ENCODE data around the gene NEURL3. TPM values are rescaled to one million over a fixed set of nuclear protein-coding genes. Genes with fewer than 3 reads are reported as not detected.
"Not testable (repeated sequence)": the region's sequence is repeated elsewhere in the genome, so short reads cannot be mapped to it uniquely, and the experiment has no call there.

Gene NEURL3
- total and polyA plus RNA-seq, 2 of the 8 experiments (the other 6 are each of a cell fraction or from before 2014, with no cell fraction given), result not detected

DNA sequence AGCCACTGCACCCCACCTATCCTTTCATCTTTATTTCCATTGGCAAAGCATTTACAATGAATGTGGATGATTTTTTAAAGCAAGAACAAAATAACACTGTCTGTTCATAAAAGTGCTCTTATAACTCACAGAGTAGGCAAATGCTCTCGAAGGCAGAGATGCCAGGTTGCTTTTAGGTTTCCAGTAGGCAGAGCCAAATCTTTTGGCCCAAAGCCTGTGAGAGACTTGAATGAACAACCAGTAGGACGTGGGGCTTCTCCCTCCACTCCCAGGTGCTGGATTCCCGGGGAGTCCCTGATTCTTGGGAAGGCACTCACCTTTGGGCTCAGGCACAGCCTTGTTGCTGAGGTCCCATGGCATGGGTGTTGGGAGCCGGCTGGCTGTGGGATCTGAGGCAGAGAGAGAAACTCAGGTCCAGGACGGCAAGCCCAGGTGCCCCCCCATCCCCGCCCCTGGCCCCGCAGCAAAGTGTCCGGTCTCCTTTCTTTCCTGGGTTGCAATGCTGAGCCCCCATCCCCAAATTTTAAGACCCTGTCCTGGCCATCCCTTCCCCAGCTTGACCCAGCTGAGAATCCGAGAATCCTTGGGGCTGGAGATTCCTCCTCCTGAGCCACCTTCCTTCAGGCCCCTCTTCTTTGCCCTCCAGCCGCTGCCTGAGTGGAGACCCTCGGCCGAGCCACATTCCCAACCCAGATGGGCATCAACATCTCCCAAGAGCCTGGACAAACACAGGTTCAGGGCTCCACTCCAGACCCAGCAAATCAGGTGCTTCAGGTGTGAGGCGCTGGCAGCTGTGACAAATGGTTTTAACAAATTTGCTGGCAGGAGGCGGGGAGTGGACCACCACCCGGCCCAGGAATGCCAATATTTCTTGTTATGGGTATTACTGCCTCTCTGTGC, 5.8 kb downstream of the NEURL3 start (continued):
- TF ChIP-seq, protein P1, sequence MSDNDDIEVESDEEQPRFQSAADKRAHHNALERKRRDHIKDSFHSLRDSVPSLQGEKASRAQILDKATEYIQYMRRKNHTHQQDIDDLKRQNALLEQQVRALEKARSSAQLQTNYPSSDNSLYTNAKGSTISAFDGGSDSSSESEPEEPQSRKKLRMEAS (IDR thresholded peaks at IDR 0.05), result no peak
- no peak for TF ChIP-seq SP1 (IDR thresholded peaks at IDR 0.05; ENCODE audit: low read depth, low read length)

DNA sequence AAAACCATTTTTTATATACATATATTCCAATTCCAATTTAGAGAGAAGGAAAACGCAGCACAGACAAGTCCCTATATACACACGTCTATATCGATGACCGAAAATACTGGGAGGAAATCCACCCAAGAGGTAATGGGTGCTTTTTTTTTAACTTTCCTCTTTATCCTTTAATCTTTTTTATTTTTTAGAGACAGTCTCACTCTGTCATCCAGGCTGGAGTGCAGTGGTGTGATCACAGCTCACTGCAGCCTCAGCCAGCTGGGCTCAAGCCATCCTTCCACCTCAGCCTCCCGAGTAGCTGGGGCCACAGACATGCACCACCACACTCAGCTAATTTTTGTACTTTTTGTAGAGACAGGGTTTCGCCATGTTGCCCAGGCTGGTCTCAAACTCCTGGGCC, 6.5 kb downstream of the NEURL3 start:
- H3K4me1 ChIP-seq (replicated peaks in 1 of 4; ENCODE audit: control insufficient read depth in 3 of 4, insufficient read depth in 4 of 4, low read length in 3 of 4); H4K8ac ChIP-seq (ENCODE audit: extremely low read depth, insufficient read depth, low read length); H4K91ac ChIP-seq (replicated peaks; ENCODE audit: insufficient read length, low read length); H3K9me3 ChIP-seq (ENCODE audit: insufficient read depth in 2 of 2, low read depth in 1 of 2, low read length in 1 of 2); H3K18ac ChIP-seq (ENCODE audit: extremely low read depth, low read length); H3K79me1 ChIP-seq (ENCODE audit: low read depth, low read length); H3K4me3 ChIP-seq (ENCODE audit: extremely low read depth in 1 of 4, insufficient read depth in 2 of 4, low read depth in 3 of 4, low read length in 4 of 4); H4K5ac ChIP-seq (ENCODE audit: insufficient read length, low read depth, low read length); H2BK12ac ChIP-seq (ENCODE audit: low read depth, low read length); H3K14ac ChIP-seq (ENCODE audit: insufficient read length); H3K56ac ChIP-seq (replicated peaks; ENCODE audit: insufficient read length, low read depth, low read length); H2AFZ ChIP-seq (ENCODE audit: low read length); H3K23me2 ChIP-seq (ENCODE audit: low read depth, low read length); H3K27ac ChIP-seq (ENCODE audit: low read depth, low read length); DNase-seq (ENCODE audit: low read depth in 1 of 2, low spot score in 2 of 2); FAIRE-seq; H2AK5ac ChIP-seq (ENCODE audit: low read depth, low read length); H4K20me1 ChIP-seq (replicated peaks in 1 of 2; ENCODE audit: control insufficient read depth in 1 of 2, insufficient read depth in 2 of 2, low read length in 2 of 2); H3K79me2 ChIP-seq (ENCODE audit: control insufficient read depth in 1 of 2, insufficient read depth in 2 of 2, low read length in 2 of 2); POLR2A ChIA-PET (ENCODE audit: partially characterized antibody); H2BK5ac ChIP-seq (ENCODE audit: low read depth, low read length); H3K4me2 ChIP-seq (ENCODE audit: insufficient read depth in 1 of 2, low read depth in 2 of 2, low read length in 2 of 2); H3K27me3 ChIP-seq (replicated peaks in 1 of 4; ENCODE audit: control insufficient read depth in 3 of 4, extremely low read depth in 1 of 4, insufficient read depth in 3 of 4, low read length in 3 of 4); H2BK120ac ChIP-seq (replicated peaks; ENCODE audit: low read depth, low read length); H3K36me3 ChIP-seq (ENCODE audit: control insufficient read depth in 2 of 4, insufficient read depth in 4 of 4, low read length in 3 of 4); H3K23ac ChIP-seq (ENCODE audit: insufficient read length); H2BK20ac ChIP-seq (ENCODE audit: low read length); H2BK15ac ChIP-seq (ENCODE audit: low read length); H3K4ac ChIP-seq (replicated peaks; ENCODE audit: insufficient read length, low read depth, low read length); H3K9ac ChIP-seq (replicated peaks in 1 of 4; ENCODE audit: extremely low read depth in 1 of 4, low read depth in 3 of 4, low read length in 3 of 4): not testable (repeated sequence)
- 89% methylated on average over 6 of the region's 6 CpGs; no CpG with 5 or more reads in 1 of the 2 experiments for WGBS, 2 experiments (ENCODE audit: extremely low coverage in 1 of 2, insufficient coverage in 1 of 2, insufficient read length in 1 of 2, insufficient replicate concordance in 2 of 2, low coverage in 1 of 2, low lambda C conversion rate in 2 of 2, missing lambda C conversion rate in 1 of 2)
- CTCF ChIA-PET (ENCODE audit: partially characterized antibody), result interaction anchor here (0.8 to 8.9 kb wide), 4 partner anchors 9 to 325 kb away, joined by 3 to 76 read pairs (median 6); no protein-coding TSS in a partner anchor

All from H1 (cell line).